Measurements from ENCODE around the gene VEGFA. TPM values are rescaled to one million over a fixed set of nuclear protein-coding genes. Genes with fewer than 3 reads are reported as not detected.
A peak's percentile ranks its signal among the peaks of the same experiment; 100 is the strongest.

The VEGFA gene
- total and polyA plus RNA-seq, 2 donors from 2014 or later: 36.3 to 111 TPM

DNA sequence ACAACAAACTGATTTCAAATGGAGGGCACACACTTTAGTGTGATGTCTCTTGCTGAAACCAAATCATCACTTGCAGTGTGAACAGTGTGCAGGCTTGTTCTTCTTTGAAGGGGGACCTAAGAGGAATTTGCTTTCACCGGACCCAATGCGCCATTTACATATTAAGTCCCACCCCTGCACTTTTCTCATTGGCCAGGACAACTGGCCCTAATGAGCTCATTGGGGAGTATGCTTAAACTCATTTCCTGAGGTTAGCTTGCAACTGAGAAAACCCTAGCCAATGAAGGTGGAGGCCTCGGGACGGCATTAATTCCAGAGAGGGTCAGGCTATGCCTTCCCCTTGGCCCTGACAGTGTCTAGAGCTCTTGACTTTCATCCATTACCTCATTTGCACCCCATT lies 58.7 kb downstream of the VEGFA start:
- Histone ChIP-seq H3K36me3 (ENCODE audit: control insufficient read depth in 2 of 3, insufficient read depth in 3 of 3, low read length in 3 of 3) (no peaks in the 10 kb centered on the region), H3K27ac (ENCODE audit: low read depth in 2 of 2, low read length in 2 of 2) (no peak overlapping the region), H3K9me3 (ENCODE audit: control insufficient read depth in 2 of 3, insufficient read depth in 1 of 3, low read length in 3 of 3) (no peaks in the 10 kb centered on the region), H3K4me1 (ENCODE audit: control insufficient read depth in 2 of 3, insufficient read depth in 2 of 3, low read depth in 1 of 3, low read length in 3 of 3) (peaks cover 0 to 36% (median 27%) of the 10 kb centered on the region in 3 donors), H3K27me3 (ENCODE audit: control insufficient read depth, insufficient read depth, low read length) (no peaks in the 10 kb centered on the region), H3K9ac (ENCODE audit: low read length in 3 of 3) (no peak overlapping the region), H3K4me3 (ENCODE audit: low read length in 3 of 3) (no peak overlapping the region)
- FAIRE-seq (no peak), DNase-seq (peak in 2 of 5 donors; percentile 32 to 62)
- intact Hi-C loops (cut with DNase I): no loop called here
- TF ChIP-seq, protein P1, sequence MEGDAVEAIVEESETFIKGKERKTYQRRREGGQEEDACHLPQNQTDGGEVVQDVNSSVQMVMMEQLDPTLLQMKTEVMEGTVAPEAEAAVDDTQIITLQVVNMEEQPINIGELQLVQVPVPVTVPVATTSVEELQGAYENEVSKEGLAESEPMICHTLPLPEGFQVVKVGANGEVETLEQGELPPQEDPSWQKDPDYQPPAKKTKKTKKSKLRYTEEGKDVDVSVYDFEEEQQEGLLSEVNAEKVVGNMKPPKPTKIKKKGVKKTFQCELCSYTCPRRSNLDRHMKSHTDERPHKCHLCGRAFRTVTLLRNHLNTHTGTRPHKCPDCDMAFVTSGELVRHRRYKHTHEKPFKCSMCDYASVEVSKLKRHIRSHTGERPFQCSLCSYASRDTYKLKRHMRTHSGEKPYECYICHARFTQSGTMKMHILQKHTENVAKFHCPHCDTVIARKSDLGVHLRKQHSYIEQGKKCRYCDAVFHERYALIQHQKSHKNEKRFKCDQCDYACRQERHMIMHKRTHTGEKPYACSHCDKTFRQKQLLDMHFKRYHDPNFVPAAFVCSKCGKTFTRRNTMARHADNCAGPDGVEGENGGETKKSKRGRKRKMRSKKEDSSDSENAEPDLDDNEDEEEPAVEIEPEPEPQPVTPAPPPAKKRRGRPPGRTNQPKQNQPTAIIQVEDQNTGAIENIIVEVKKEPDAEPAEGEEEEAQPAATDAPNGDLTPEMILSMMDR (IDR thresholded peaks at IDR 0.05; ENCODE audit: borderline replicate concordance, extremely low read depth, insufficient read depth): no peak

DNA sequence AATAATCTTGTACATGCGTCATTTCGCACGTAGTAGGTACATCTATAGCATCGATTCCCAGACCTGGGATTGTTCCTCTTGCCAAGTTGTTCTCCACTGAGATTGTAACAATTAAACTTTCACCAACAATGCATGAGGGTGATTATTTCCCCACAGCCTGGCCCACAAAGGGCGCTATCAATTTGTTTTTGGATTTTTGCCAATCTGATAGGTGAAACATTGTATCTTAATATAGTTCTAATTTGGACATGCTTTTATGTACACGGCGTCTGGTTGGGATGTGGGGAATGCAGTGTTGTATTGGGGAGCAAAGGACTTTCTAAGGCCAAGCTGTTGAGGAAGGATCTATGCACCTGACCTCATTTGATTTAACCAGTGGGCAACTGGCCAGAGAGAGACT lies 59.5 kb downstream of the VEGFA start:
- DNase-seq (no peak), FAIRE-seq (no peak)
- intact Hi-C loops (cut with DNase I): no loop called here
- H3K9ac ChIP-seq (ENCODE audit: low read length in 3 of 3): no peak overlapping the region
- H3K27ac ChIP-seq (ENCODE audit: low read depth in 2 of 2, low read length in 2 of 2): no peak overlapping the region
- H3K27me3 ChIP-seq (ENCODE audit: control insufficient read depth, insufficient read depth, low read length): no peaks in the 10 kb centered on the region
- H3K4me1 ChIP-seq (ENCODE audit: control insufficient read depth in 2 of 3, insufficient read depth in 2 of 3, low read depth in 1 of 3, low read length in 3 of 3): peaks cover 0 to 34% (median 27%) of the 10 kb centered on the region in 3 donors
- no peak overlapping the region for H3K4me3 ChIP-seq (ENCODE audit: low read length in 3 of 3)
- no peaks in the 10 kb centered on the region for H3K9me3 ChIP-seq (ENCODE audit: control insufficient read depth in 2 of 3, insufficient read depth in 1 of 3, low read length in 3 of 3)
- H3K36me3 ChIP-seq (ENCODE audit: control insufficient read depth in 2 of 3, insufficient read depth in 3 of 3, low read length in 3 of 3): no peaks in the 10 kb centered on the region
- TF ChIP-seq, protein P1 (IDR thresholded peaks at IDR 0.05; ENCODE audit: borderline replicate concordance, extremely low read depth, insufficient read depth): no peak

DNA sequence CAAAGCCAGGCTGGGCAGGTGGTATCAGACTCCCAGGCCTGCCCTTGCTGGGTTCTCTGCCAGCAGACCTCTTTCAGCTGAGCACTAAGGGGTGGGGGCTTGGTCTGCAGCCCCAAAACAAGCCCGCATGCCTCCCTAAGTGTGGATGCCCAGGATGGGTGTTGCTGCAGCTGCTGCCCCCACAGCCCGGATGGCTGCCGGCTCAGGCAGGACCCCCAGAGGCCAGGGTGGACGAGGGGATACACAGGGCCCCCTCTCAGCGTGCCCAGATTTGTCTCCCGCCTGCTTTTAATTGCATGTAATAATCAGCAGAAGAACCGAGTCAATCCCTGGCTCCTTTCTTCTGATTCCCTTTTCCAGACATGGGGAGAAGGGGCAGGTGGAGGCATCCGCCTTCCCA lies 60.8 kb downstream of the VEGFA start:
- H3K9ac ChIP-seq (ENCODE audit: low read length in 3 of 3): no peak overlapping the region
- FAIRE-seq (no peak), DNase-seq (no peak)
- intact Hi-C loops (cut with DNase I): no loop called here
- no peaks in the 10 kb centered on the region for H3K9me3 ChIP-seq (ENCODE audit: control insufficient read depth in 2 of 3, insufficient read depth in 1 of 3, low read length in 3 of 3)
- H3K4me1 ChIP-seq (ENCODE audit: control insufficient read depth in 2 of 3, insufficient read depth in 2 of 3, low read depth in 1 of 3, low read length in 3 of 3): peaks cover 0 to 28% (median 20%) of the 10 kb centered on the region in 3 donors
- TF ChIP-seq, protein P1 (IDR thresholded peaks at IDR 0.05; ENCODE audit: borderline replicate concordance, extremely low read depth, insufficient read depth): no peak
- H3K27ac ChIP-seq (ENCODE audit: low read depth in 2 of 2, low read length in 2 of 2): no peak overlapping the region
- no peaks in the 10 kb centered on the region for H3K27me3 ChIP-seq (ENCODE audit: control insufficient read depth, insufficient read depth, low read length)
- H3K4me3 ChIP-seq (ENCODE audit: low read length in 3 of 3): no peak overlapping the region
- no peaks in the 10 kb centered on the region for H3K36me3 ChIP-seq (ENCODE audit: control insufficient read depth in 2 of 3, insufficient read depth in 3 of 3, low read length in 3 of 3)

DNA sequence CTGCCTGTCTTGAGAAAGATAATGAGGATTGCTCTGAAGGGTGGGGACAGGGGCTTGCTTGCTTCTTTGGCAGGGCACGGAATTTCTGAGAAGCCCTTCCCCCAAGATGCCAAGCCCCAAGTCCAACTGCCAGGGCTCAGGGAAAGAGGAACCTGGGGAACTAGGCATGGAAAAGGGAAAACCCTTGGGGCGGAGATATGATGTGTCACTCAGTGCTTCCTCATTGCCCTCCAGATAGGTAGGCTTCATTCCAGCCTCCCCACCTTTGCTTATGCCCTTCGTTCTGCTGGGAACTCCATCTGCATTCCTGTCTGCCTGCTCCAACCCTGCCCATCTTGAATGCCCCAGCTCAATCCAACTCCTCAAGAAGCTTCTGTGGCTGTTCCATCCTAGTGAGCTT lies 61.2 kb downstream of the VEGFA start:
- peaks cover 0 to 24% (median 16%) of the 10 kb centered on the region in 3 donors for H3K4me1 ChIP-seq (ENCODE audit: control insufficient read depth in 2 of 3, insufficient read depth in 2 of 3, low read depth in 1 of 3, low read length in 3 of 3)
- no peaks in the 10 kb centered on the region for H3K27me3 ChIP-seq (ENCODE audit: control insufficient read depth, insufficient read depth, low read length)
- intact Hi-C loops (cut with DNase I): no loop called here
- H3K9me3 ChIP-seq (ENCODE audit: control insufficient read depth in 2 of 3, insufficient read depth in 1 of 3, low read length in 3 of 3): no peaks in the 10 kb centered on the region
- H3K36me3 ChIP-seq (ENCODE audit: control insufficient read depth in 2 of 3, insufficient read depth in 3 of 3, low read length in 3 of 3): no peaks in the 10 kb centered on the region
- no peak overlapping the region for H3K27ac ChIP-seq (ENCODE audit: low read depth in 2 of 2, low read length in 2 of 2)
- TF ChIP-seq, protein P1 (IDR thresholded peaks at IDR 0.05; ENCODE audit: borderline replicate concordance, extremely low read depth, insufficient read depth): no peak
- no peak for DNase-seq
- no peak overlapping the region for H3K9ac ChIP-seq (ENCODE audit: low read length in 3 of 3)
- H3K4me3 ChIP-seq (ENCODE audit: low read length in 3 of 3): no peak overlapping the region
- no peak for FAIRE-seq

Data from kidney (tissue), 14 donors.